ENCODE results near the gene ELOVL5. TPM values are rescaled to one million over a fixed set of nuclear protein-coding genes. Genes with fewer than 3 reads are reported as not detected.
A peak's percentile ranks its signal among the peaks of the same experiment; 100 is the strongest.
"Not testable (repeated sequence)": the region's sequence is repeated elsewhere in the genome, so short reads cannot be mapped to it uniquely, and the experiment has no call there.

ELOVL5 gene, protein sequence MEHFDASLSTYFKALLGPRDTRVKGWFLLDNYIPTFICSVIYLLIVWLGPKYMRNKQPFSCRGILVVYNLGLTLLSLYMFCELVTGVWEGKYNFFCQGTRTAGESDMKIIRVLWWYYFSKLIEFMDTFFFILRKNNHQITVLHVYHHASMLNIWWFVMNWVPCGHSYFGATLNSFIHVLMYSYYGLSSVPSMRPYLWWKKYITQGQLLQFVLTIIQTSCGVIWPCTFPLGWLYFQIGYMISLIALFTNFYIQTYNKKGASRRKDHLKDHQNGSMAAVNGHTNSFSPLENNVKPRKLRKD
- polyA plus RNA-seq (ENCODE audit: insufficient read length in 4 of 4), result 10 to 100 TPM; 68.6 to 79.9 (median 74.4) TPM

DNA sequence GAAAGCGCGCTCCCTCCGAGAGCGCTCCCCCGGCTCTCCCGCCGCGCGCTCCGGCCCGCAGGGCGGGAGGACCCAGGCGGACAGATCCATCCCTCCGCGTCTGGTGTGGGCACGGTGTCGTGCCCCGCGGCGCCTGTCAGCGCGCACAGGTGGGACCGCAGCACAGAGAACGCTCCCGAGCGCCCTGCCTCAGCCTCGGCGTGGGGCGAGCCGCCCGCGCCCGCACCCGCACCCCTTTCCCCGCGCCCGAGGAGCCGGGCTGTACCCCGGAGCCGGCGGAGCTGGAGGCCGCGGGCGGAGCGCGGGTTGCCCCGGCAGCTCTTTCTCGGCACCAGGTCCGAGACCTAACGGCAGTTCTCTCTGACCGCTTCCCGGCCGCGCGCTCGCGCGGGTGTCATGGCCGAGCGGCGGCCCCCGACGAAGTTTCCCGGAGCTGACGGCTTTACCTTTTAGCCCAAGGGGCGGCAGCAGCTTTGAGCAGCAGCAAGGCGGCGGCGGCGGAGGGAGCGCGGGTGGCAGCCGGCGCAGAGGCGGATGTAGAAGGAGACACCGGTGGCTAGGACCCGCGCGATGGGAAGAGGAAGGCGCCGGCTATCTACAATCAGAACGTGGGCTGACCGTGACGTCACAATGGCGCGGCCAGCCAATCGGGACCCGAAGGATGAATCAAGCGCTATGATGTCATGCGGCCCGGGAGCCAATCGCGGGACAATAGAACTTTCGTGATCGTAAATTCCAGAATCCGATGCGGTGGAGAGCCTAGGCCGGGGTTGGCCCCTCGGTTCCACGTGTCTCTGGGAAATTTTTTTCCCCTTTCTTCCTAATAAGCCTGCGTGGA, at the start of gene ELOVL5:
ELOVL5 (minus strand) TSS at position 580 of the 838 bp plus-strand sequence. CDS start 53,251 bp downstream, outside the sequence.
- DNase-seq (ENCODE audit: low read depth in 4 of 4, low spot score in 2 of 4), result peak; percentile 87 to 97 (median 95)

DNA sequence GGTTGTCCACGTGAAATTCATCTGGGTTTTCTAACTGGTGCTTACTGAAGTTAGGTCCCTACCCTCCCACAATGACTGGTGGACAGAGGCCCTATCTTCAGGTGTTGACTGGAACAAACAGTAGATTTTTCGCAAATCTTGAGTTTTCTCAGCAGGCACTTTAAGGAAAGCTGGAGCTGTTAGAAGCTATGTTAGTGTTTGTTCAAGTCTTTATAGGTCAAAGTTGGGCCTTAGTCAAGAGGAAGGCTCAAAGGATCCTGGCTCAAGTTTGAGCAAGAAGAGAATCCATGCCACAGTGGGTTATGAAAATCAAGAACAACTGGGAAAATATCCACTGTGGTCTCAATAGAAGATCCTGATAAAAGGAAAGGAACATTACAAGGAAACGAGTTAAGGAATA, 48.5 kb upstream of the ELOVL5 start:
- DNase-seq (ENCODE audit: low read depth in 4 of 4, low spot score in 2 of 4), result no peak

DNA sequence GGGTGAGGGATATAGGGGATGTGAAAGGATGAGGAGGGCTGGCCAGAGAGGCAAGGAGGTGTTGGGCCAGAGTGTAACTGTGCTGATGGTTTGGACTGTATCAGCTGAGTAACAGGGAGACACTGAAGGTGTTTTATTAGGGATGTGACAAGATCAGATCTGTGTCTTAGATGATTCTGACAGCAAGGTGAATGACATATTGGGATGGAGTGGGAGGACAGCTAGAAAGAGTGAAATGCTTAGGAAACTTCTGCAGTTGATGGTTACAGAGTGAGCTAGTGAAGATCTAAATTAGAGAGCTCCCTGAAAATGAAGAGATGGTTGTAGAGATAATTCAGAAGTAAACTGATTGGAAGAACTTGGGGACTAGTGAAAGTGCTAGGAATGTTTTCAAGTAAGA, 47.2 kb upstream of the ELOVL5 start:
- no peak for DNase-seq (ENCODE audit: low read depth in 4 of 4, low spot score in 2 of 4)

DNA sequence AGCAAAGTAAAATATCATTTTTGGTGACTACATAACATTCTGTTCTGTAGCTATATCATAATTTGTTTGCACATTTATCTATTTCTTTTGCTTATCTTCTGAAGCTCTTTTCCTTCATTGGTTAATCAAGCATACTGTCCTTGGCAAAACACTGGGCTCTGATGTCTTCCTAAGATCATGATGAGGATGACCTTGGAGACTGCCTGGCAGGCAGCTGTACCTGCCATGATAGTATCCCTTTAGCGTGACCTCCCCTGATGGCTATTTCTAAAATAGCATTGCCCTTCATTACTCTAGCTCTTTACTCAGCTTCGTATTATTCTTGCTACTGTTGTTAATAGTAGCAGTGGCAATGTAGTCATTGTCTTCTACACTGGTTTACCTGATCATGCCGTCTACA, 46.0 kb upstream of the ELOVL5 start:
- DNase-seq (ENCODE audit: low read depth in 4 of 4, low spot score in 2 of 4), result no peak

DNA sequence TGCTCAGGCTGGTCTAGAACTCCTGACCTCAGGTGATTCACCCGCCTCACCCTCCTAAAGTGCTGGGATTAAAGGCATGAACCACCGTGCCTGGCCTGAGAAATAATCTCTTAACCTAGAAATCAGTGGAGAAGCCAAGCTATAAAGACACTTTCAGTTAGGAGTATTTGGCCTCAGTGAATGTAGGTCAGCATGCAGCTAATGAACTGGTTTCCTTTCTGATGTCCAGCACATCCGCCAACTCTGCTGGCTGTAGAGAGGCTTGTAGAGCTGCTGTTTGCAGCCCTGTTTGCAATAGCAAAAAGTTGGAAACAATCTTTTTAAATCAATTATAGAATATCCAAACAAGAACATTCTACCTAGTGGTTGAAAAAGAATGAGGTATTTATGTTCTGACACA, 42.4 kb upstream of the ELOVL5 start:
- no peak for DNase-seq (ENCODE audit: low read depth in 4 of 4, low spot score in 2 of 4)

DNA sequence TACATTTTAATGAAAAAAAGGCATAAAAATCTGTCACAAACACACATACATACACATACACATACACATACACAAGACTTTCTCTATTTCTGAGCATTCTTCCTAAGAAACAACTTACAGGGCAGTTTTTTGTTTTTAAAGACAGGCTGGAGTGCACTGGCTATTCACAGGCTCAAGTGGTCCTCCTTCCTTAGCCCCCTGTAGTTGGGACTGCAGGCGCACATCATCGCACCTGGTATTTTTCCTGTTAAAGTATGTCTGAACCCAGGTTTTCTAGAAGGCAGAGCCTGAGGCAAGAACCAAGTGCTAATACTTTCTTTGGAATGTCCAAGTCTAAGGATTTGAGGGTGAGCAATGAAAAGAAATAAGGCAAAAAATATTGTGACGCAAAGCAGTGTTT, 41.3 kb upstream of the ELOVL5 start:
- no peak for DNase-seq (ENCODE audit: low read depth in 4 of 4, low spot score in 2 of 4)

DNA sequence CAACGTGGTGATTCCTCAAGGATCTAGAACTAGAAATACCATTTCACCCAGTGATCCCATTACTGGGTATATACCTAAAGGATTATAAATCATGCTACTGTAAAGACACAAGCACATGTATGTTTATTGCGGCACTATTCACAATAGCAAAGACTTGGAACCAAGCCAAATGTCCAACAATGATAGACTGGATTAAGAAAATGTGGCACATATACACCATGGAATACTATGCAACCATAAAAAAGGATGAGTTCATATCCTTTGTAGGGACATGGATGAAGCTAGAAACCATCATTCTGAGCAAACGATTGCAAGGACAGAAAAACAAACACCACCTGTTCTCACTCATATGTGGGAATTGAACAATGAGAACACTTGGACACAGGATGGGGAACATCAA, 39.9 kb upstream of the ELOVL5 start:
- DNase-seq (ENCODE audit: low read depth in 4 of 4, low spot score in 2 of 4), result not testable (repeated sequence)

DNA sequence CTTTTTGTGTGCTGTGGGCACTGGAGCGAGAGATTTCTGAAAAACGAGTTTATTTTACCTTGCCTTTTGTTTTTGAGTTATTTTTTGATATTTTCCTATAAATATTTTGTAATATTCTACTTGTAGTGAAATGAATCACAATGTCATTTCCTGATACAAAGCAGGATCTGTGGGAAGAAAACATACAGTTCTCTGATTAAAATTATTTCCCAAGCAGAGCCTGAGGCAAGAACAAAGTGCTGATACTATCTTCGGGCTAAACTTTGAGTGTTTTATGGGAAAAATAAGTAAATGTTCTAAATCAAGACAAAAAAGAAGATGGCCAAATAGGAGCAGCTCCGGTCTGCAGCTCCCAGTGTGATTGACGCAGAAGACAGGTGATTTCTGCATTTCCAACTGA, 33.7 kb upstream of the ELOVL5 start:
- DNase-seq (ENCODE audit: low read depth in 4 of 4, low spot score in 2 of 4), result no peak

DNA sequence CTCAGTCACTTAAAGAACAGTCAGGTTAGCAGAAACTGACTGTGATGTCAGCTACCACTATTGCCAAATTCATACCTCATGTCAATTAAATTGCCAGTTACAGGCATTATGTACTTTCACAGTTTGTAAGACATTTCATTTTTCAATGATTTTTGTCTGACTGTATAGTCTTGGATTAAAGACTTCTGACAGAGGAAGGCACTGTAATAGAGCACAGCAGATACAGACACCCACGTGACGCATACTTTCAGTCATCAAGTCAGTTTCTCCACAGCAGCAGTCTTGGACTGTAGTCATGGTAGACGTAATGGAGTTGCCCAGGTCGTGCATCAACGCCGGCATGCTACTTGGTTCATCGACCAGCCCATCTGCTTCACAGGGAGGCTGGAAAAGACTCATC, 29.5 kb upstream of the ELOVL5 start:
- no peak for DNase-seq (ENCODE audit: low read depth in 4 of 4, low spot score in 2 of 4)

DNA sequence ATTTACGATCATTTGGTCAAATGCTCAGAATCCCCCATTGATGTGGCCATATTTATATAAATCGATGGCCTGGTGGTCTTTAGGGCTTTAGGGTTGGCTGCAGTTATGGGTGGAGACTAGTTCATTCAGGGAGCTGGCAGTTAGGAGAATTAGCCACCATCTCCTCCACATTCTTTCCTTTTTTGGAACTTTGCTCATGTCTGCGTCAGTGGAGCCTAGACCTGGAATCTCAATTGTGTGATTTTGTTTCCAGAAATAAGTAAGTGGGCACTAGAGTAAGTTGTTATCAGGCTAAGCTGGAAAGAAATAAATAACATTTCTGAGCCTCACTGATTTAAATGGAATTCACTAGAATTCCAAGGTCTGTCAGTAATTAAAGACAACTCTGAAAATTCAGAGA, 29.0 kb upstream of the ELOVL5 start:
- DNase-seq (ENCODE audit: low read depth in 4 of 4, low spot score in 2 of 4), result no peak

DNA sequence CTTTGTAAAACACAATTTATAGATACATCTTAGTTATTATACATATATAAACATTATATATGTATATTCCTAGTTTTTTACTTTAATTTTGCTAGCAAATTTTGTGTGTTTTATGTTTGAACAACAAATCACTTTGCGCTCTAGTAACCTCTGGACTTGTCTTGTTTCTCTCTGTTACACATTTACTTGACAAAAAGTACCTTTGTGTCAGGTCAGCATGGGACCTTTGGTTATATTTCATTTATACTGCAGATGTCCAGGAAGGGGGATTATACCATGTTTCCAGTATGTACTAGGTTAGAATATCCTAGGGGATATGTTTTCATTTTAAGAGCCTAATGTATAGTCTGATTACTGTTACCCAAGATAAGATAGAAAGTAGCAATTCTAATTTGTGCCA, 28.5 kb upstream of the ELOVL5 start:
- no peak for DNase-seq (ENCODE audit: low read depth in 4 of 4, low spot score in 2 of 4)

DNA sequence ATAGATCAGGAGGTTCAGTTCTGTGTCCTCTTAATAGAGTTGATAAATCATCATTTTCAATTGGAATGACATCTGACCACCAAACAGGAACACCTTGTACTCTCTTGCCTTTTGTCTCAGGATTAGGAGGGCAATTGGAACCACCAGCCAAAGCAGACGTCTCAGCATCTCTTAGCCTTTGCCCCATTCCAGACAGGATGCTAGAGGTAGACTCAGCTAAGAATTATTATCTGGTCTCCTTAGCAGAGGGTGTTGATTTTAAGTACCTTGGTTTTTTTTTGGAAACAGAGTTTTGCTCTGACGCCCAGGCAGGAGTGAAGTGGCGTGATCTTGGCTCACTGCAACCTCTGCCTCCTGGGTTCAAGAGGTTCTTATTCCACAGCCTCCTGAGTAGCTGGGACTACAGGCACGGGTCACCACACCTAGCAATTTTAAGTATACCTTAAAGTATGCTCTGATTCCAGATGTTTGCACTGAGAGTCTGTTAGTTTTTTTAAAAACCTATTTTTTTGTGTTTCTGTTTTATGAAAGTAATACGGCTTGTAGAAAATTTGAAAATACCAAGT, 28.0 kb upstream of the ELOVL5 start:
- no peak for DNase-seq (ENCODE audit: low read depth in 4 of 4, low spot score in 2 of 4)

DNA sequence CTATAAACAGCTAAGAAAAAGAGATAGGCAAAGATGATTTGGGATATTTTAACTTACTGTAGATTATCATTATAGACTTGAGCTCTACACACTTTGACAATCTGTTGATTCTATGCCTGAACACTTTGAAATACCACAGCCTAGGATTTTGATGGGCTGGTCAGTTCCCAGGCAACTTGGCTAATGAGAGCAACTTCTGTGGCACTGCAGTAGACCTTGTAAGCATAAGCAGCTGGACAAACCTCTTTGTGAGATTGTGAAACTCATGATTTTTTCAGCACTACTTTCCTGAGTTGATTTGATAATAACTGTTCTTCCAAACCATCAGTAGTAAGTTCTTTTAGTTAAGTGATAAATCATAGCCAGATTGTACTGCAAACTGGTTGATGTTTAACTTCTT, 27.1 kb upstream of the ELOVL5 start:
- no peak for DNase-seq (ENCODE audit: low read depth in 4 of 4, low spot score in 2 of 4)

DNA sequence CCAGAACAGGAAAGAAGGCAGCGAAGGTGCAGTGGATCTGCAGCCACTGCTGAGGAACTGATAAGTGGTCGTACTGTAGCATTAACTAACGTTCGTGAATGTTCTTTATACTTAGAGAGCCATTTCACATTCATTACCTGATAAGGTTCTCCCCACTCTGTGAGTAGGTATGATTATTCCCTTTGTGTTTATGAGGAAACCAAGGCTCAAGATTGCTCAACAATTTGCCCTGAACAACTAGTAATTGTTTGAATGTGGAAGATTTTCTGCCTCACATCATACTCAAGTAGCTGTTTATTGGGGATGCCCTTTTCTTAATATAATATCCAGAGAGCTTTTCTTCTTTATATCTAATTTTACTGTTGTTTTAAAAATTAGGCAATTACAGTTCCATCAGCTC, 24.9 kb upstream of the ELOVL5 start:
- DNase-seq (ENCODE audit: low read depth in 4 of 4, low spot score in 2 of 4), result no peak

DNA sequence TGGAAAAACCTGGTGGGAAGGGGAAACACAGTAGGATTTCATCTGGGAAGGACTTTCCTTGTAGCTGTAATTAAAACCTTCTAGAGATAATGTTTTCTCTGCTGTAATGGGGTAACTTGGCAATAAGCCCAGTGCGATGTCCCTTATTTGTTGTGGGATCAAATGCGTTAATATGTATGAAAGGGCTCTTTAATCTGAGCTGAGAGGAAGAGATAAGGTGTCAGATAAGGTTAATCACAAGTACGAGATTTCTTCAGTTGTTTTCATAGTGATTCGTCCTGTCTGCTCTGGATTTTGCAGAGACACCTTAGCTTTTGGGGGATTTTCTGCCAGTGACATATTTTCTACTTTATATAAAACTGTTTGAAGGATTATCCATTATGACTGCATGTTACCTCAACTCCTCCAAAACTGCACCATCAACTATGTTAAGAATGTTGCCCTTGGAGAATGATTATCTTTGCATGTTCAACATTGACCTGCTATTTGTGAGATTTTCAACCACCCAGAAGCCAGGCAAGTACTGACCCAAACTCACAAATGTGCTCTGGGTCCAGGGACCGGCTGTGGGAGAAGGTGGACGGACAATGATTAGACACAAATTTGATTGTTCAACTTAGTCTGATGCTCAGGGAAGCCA, 21.2 kb upstream of the ELOVL5 start:
- DNase-seq (ENCODE audit: low read depth in 4 of 4, low spot score in 2 of 4), result no peak

DNA sequence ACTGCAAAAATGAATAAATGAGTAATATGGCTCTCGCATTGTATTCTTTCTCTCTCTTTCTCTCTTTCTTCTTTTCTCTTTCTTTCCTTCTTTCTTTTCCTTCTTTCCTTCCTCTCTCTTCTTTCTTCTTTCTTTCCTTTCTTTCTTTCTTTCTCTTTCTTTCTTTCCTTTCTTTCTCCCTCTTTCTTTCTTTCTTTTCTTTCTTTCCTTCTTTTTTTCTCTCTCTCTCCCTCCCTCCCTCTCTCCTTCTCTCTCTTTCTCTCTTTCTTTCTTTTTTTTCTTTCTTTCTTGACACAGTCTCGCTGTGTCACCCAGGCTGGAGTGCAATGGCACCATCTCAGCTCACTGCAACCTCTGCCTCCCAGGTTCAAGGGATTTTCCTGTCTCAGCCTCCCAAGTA, 20.3 kb upstream of the ELOVL5 start:
- DNase-seq (ENCODE audit: low read depth in 4 of 4, low spot score in 2 of 4), result no peak

DNA sequence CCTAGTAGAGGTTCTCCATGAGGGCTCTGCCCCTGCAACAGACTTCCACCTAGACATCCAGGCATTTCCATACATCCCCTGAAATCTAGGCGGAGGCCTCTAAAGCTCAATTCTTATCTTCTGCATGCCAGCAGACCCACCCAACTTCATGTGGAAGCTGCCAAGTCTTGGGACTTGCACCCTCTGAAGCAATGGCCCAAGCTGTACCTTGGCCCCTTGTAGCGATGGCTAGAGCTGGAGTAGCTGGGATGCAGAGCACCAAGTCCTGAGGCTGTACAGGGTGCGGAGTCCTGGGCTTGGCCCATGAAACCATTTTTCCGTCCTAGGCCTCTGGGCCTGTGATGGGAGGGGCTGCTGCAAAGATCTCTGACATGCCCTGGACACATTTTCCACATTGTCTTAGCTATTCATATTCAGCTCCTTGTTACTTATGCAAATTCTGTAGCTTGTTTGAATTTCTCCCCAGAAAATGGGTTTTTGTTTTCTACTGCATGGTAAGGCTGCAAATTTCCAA, 17.4 kb upstream of the ELOVL5 start:
- no peak for DNase-seq (ENCODE audit: low read depth in 4 of 4, low spot score in 2 of 4)

DNA sequence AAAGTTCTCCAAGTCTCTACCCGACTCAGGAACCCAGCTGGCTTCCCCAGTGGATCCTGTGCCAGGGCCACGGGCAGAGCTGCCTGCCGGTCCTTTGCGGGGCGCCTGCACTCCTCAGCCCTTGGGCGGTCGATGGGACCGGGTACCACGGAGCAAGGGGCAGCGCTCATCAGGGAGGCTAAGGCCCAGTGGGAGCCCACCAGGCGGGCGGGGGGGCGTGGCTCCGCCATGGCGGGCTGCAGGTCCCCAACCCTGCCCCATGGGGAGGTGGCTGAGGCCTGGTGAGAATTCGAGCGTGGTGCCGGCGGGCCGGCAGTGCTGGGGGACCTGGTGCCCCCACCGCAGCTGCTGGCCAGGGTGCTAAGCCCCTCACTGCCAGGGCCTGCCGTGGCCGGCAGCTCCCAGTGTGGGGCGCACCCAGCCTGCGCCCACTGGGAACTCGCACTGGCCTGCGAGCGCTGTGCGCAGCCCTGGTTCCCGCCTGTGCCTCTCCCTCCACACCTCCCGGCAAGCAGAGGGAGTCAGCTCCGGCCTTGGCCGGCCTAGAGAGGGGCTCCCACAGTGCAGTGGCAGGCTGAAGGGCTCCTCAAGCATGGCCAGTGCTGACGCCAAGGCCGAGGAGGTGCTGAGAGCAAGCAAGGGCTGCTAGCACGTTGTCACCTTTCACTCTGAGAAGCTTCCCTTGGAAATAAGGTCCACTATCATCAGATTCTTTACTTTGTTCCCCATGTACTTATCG, 14.8 kb upstream of the ELOVL5 start:
- no peak for DNase-seq (ENCODE audit: low read depth in 4 of 4, low spot score in 2 of 4)

DNA sequence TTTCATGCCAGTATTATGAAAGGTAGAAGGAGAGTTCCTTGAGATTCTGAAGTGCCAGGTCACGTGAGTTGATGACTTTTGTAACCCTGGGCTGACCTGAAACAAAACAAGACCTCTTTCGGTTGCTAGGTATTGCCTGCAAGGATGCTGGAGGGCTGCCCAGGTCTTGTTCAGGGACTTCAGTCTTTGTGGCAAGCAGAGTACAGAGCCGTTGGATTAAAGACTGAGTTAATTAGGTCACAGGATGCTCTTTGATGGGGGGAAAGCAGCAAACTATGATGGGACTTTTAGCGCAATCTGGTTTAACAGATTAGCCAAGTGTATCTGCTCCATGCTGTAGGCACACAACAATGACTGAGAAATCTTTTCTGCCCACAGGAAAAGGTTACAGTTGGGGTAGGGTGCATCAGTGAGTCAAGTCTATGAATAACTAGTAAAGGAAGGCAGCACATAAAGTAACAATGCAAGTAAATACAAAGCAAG, 12.8 kb upstream of the ELOVL5 start:
- DNase-seq (ENCODE audit: low read depth in 4 of 4, low spot score in 2 of 4), result no peak
